Measurements from ENCODE around the gene TRIM61. TPM values are rescaled to one million over a fixed set of nuclear protein-coding genes. Genes with fewer than 3 reads are reported as not detected.
"Not testable (repeated sequence)": the region's sequence is repeated elsewhere in the genome, so short reads cannot be mapped to it uniquely, and the experiment has no call there.

Gene TRIM61
- polyA plus RNA-seq, 1 of the 3 experiments (the other 2 are of a cell fraction) = not detected

GRCh38 chr4:164949448-164950143 is 27.9 kb downstream of the TRIM61 start:
- ChIA-PET POLR2A (no interaction called here), CTCF (no interaction called here)
- Histone ChIP-seq H2AFZ (ENCODE audit: low read depth) (no peak overlapping the region), H3K9ac (no peak overlapping the region), H3K27ac (ENCODE audit: low read depth in 2 of 2, low read length in 1 of 2) (no peak overlapping the region), H3F3A (replicated peaks; ENCODE audit: insufficient read depth) (no peaks in the 10 kb centered on the region), H3K9me2 (no peaks in the 10 kb centered on the region), H3K79me2 (ENCODE audit: insufficient read depth) (no peaks in the 10 kb centered on the region), H3K27me3 (ENCODE audit: insufficient read depth) (peaks cover 32% of the 10 kb centered on the region; the same call in 1 of the 2 replicates), H3K9me3 (no peaks in the 10 kb centered on the region), H3K36me3 (replicated peaks in 1 of 2; ENCODE audit: control insufficient read depth in 1 of 2, insufficient read depth in 2 of 2, low read length in 1 of 2) (no peaks in the 10 kb centered on the region), H3K4me1 (ENCODE audit: control insufficient read depth in 1 of 2, insufficient read depth in 2 of 2, low read depth in 1 of 2, low read length in 1 of 2) (no peaks in the 10 kb centered on the region), H4K20me1 (ENCODE audit: insufficient read depth) (no peaks in the 10 kb centered on the region), H3K4me3 (ENCODE audit: low read depth in 2 of 2, low read length in 1 of 2) (no peak overlapping the region), H3K4me2 (no peak overlapping the region)
- TF ChIP-seq USF2 (IDR thresholded peaks at IDR 0.05; ENCODE audit: borderline replicate concordance, low read depth, low read length) (no peak), CTCF (IDR thresholded peaks at IDR 0.05) (peak; percentile 14; the same call in 1 of the 2 replicates)
- 0% methylated on average over 1 of the region's 1 CpG for WGBS (ENCODE audit: low lambda C conversion rate)
- DNase-seq = no peak

GRCh38 chr4:164948975-164949374 is 28.5 kb downstream of the TRIM61 start:
- Histone ChIP-seq H3K79me2 (ENCODE audit: insufficient read depth) (no peaks in the 10 kb centered on the region), H2AFZ (ENCODE audit: low read depth) (no peak overlapping the region), H3K27ac (ENCODE audit: low read depth in 2 of 2, low read length in 1 of 2) (no peak overlapping the region), H3F3A (replicated peaks; ENCODE audit: insufficient read depth) (no peaks in the 10 kb centered on the region), H3K9ac (no peak overlapping the region), H3K4me3 (ENCODE audit: low read depth in 2 of 2, low read length in 1 of 2) (no peak overlapping the region), H3K27me3 (ENCODE audit: insufficient read depth) (peaks cover 36% of the 10 kb centered on the region; the same call in 1 of the 2 replicates), H3K9me3 (no peaks in the 10 kb centered on the region), H3K36me3 (replicated peaks in 1 of 2; ENCODE audit: control insufficient read depth in 1 of 2, insufficient read depth in 2 of 2, low read length in 1 of 2) (no peaks in the 10 kb centered on the region), H3K4me1 (ENCODE audit: control insufficient read depth in 1 of 2, insufficient read depth in 2 of 2, low read depth in 1 of 2, low read length in 1 of 2) (no peaks in the 10 kb centered on the region), H4K20me1 (ENCODE audit: insufficient read depth) (no peaks in the 10 kb centered on the region), H3K9me2 (no peaks in the 10 kb centered on the region), H3K4me2 (no peak overlapping the region)
- 10% methylated on average over 4 of the region's 4 CpGs for WGBS (ENCODE audit: low lambda C conversion rate)
- no peak for DNase-seq
- TF ChIP-seq YY1 (IDR thresholded peaks at IDR 0.05; ENCODE audit: low read depth) (no peak), FOXM1 (IDR thresholded peaks at IDR 0.05; ENCODE audit: low read depth) (no peak), RFX5 (IDR thresholded peaks at IDR 0.05; ENCODE audit: low read length) (no peak), EZH2phosphoT487 (IDR thresholded peaks at IDR 0.05; ENCODE audit: borderline replicate concordance, low read depth) (no peak), GATA2 (CRISPR knock-in tag; IDR thresholded peaks at IDR 0.05) (no peak), TEAD4 (IDR thresholded peaks at IDR 0.05; ENCODE audit: borderline replicate concordance, insufficient read depth) (no peak), PBX3 (IDR thresholded peaks at IDR 0.05) (no peak), EP300 (IDR thresholded peaks at IDR 0.05; ENCODE audit: borderline replicate concordance in 1 of 2, low read depth in 1 of 2, low read length in 1 of 2) (no peak), MEF2A (IDR thresholded peaks at IDR 0.05; ENCODE audit: borderline replicate concordance, low read depth) (no peak)
- CTCF ChIA-PET = no interaction called here
- POLR2A ChIA-PET = no interaction called here

GRCh38 chr4:164948006-164948405 is 29.5 kb downstream of the TRIM61 start:
- H3K9me2 ChIP-seq; H3K4me1 ChIP-seq (ENCODE audit: control insufficient read depth in 1 of 2, insufficient read depth in 2 of 2, low read depth in 1 of 2, low read length in 1 of 2); H3K79me2 ChIP-seq (ENCODE audit: insufficient read depth); POLR2A ChIA-PET; H3K4me3 ChIP-seq (ENCODE audit: low read depth in 2 of 2, low read length in 1 of 2); H3K9ac ChIP-seq; H3F3A ChIP-seq (replicated peaks; ENCODE audit: insufficient read depth); CTCF ChIA-PET; H3K27ac ChIP-seq (ENCODE audit: low read depth in 2 of 2, low read length in 1 of 2); H3K9me3 ChIP-seq; H2AFZ ChIP-seq (ENCODE audit: low read depth); H3K36me3 ChIP-seq (replicated peaks in 1 of 2; ENCODE audit: control insufficient read depth in 1 of 2, insufficient read depth in 2 of 2, low read length in 1 of 2); DNase-seq; H3K4me2 ChIP-seq; H4K20me1 ChIP-seq (ENCODE audit: insufficient read depth): not testable (repeated sequence)
- 11% methylated on average over 3 of the region's 3 CpGs for WGBS (ENCODE audit: low lambda C conversion rate)
- peaks cover 36% of the 10 kb centered on the region; the same call in 1 of the 2 replicates for H3K27me3 ChIP-seq (ENCODE audit: insufficient read depth)

All from SK-N-SH (cell line).